ENCODE data around the gene SHANK2.

The SHANK2 gene

GRCh38 chr11:71268706-71269321 lies 16.4 kb upstream of the SHANK2 start:
- DNase-seq, result no peak

- DNase-seq, result no peak
These were observed 15.5 kb upstream of the SHANK2 start for GRCh38 chr11:71267807-71268421.

GRCh38 chr11:71266114-71266833 lies 13.9 kb upstream of the SHANK2 start:
- no peak for DNase-seq

- no peak for DNase-seq
These were observed 13.2 kb upstream of the SHANK2 start for GRCh38 chr11:71265559-71266092.

- no peak for DNase-seq
These were observed 11.0 kb upstream of the SHANK2 start for GRCh38 chr11:71263386-71263785.

- DNase-seq, result no peak
These were observed 3.6 kb upstream of the SHANK2 start for GRCh38 chr11:71255800-71256479.

GRCh38 chr11:71255323-71255722 lies 2.9 kb upstream of the SHANK2 start:
- no peak for DNase-seq

GRCh38 chr11:71253794-71254193 lies 1.4 kb upstream of the SHANK2 start:
- DNase-seq, result no peak

- DNase-seq, result no peak
These were observed 673 bp upstream of the SHANK2 start for GRCh38 chr11:71252770-71253730.

GRCh38 chr11:71251761-71252268 lies 562 bp downstream of the SHANK2 start:
- peak; percentile 9 for DNase-seq

GRCh38 chr11:71251151-71251721 lies 1.1 kb downstream of the SHANK2 start:
- no peak for DNase-seq

- DNase-seq, result no peak
These were observed 1.7 kb downstream of the SHANK2 start for GRCh38 chr11:71250523-71251150.

- DNase-seq, result no peak
These were observed 3.1 kb downstream of the SHANK2 start for GRCh38 chr11:71249301-71249700.

- DNase-seq, result no peak
These were observed 3.7 kb downstream of the SHANK2 start for GRCh38 chr11:71248656-71249055.

GRCh38 chr11:71248251-71248570 lies 4.2 kb downstream of the SHANK2 start:
- DNase-seq, result no peak

- no peak for DNase-seq
These were observed 4.7 kb downstream of the SHANK2 start for GRCh38 chr11:71247551-71248250.

- no peak for DNase-seq
These were observed 5.8 kb downstream of the SHANK2 start for GRCh38 chr11:71246559-71246958.

GRCh38 chr11:71245601-71246391 lies 6.6 kb downstream of the SHANK2 start:
- no peak for DNase-seq

- no peak for DNase-seq
These were observed 8.1 kb downstream of the SHANK2 start for GRCh38 chr11:71244116-71244810.

Measured in hematopoietic multipotent progenitor cell treated with erythropoietin and hydrocortisone succinate and interleukin-3 and kit ligand, for 4 days (in vitro differentiated cells).